NCI-H774 (cell line): ENCODE measurements around the gene OPCML.
"Not testable (repeated sequence)": the region's sequence is repeated elsewhere in the genome, so short reads cannot be mapped to it uniquely, and the experiment has no call there.

Source experiments
- DNase-seq: peaks from one replicate; lab custom pipeline; 2025; lab: John Stamatoyannopoulos, UW

OPCML gene

GRCh38 chr11:132424433-132424832 lies 1107.9 kb downstream of the OPCML start:
- no peak for DNase-seq

GRCh38 chr11:132423266-132423665 lies 1109.0 kb downstream of the OPCML start:
- no peak for DNase-seq

- no peak for DNase-seq
Measured at GRCh38 chr11:132422722-132423121, 1109.6 kb downstream of the OPCML start.

- DNase-seq = no peak
Measured at GRCh38 chr11:132421555-132421954, 1110.7 kb downstream of the OPCML start.

- no peak for DNase-seq
Measured at GRCh38 chr11:132414451-132414850, 1117.8 kb downstream of the OPCML start.

- DNase-seq = no peak
Measured at GRCh38 chr11:132410383-132410782, 1121.9 kb downstream of the OPCML start.

GRCh38 chr11:132409573-132410355 lies 1122.5 kb downstream of the OPCML start:
- DNase-seq = no peak

GRCh38 chr11:132408877-132409276 lies 1123.4 kb downstream of the OPCML start:
- DNase-seq = peak; percentile 30

- peak; percentile 89 for DNase-seq
Measured at GRCh38 chr11:132405728-132406127, 1126.6 kb downstream of the OPCML start.

- peak; percentile 87 for DNase-seq
Measured at GRCh38 chr11:132402071-132402684, 1130.1 kb downstream of the OPCML start.

- no peak for DNase-seq
Measured at GRCh38 chr11:132396318-132396717, 1136.0 kb downstream of the OPCML start.

- no peak for DNase-seq
Measured at GRCh38 chr11:132395434-132395833, 1136.9 kb downstream of the OPCML start.

GRCh38 chr11:132379540-132379939 lies 1152.8 kb downstream of the OPCML start:
- DNase-seq = no peak

GRCh38 chr11:132373405-132374143 lies 1158.7 kb downstream of the OPCML start:
- no peak for DNase-seq

- DNase-seq = not testable (repeated sequence)
Measured at GRCh38 chr11:132370114-132370513, 1162.2 kb downstream of the OPCML start.

- DNase-seq = no peak
Measured at GRCh38 chr11:132367293-132367692, 1165.0 kb downstream of the OPCML start.

GRCh38 chr11:132365650-132366049 lies 1166.7 kb downstream of the OPCML start:
- DNase-seq = no peak
